ENCODE results near the gene LDLRAD3.

Gene LDLRAD3

GRCh38 chr11:35980686-35981390 lies 37.0 kb downstream of the LDLRAD3 start:
- TF ChIP-seq GATA3 (IDR thresholded peaks at IDR 0.05; ENCODE audit: low read depth, low read length) (no peak), GATA2 (IDR thresholded peaks at IDR 0.05; ENCODE audit: low read depth, low read length) (no peak)

DNA sequence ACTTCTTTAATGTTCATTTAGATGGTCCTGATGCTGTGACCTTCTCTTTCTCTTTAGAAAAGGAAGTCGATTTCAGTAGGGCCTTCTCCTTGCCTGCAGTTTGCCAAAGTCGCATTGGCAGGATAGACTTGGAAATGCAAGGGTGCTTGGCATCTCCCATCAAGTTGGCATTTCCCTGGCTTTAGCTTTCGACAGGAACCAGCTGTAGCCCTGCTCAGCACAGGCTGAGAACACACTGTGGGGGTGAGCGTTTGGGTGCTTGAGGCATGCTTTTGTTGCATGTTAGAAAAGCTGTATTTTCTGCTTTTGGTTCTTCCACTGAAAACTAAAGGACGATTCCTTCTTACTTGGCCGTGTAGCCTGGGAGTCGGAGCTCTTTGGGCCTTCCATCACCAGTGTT lies 37.7 kb downstream of the LDLRAD3 start:
- TF ChIP-seq GATA2 (IDR thresholded peaks at IDR 0.05; ENCODE audit: low read depth, low read length) (no peak), GATA3 (IDR thresholded peaks at IDR 0.05; ENCODE audit: low read depth, low read length) (no peak)

DNA sequence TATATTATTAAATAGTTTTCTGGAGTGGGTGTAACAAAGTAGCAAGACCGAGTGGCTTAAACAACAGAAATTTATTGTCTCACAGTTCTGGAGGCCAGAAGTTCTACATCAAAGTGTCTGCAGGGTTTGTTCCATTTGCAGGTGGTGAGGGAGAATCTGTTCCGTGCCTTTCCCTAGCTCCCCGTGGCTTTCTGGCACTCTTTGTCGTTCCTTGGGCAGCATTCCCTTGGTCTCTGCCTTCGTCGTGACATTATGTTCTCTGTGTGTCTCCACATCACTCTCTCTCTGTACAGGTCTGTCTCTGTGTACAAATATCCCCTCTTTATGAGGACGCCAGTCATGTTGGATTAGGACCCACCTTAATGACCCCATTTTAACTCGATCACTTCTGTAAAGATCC lies 38.2 kb downstream of the LDLRAD3 start:
- TF ChIP-seq GATA3 (IDR thresholded peaks at IDR 0.05; ENCODE audit: low read depth, low read length): no peak
- no peak for TF ChIP-seq GATA2 (IDR thresholded peaks at IDR 0.05; ENCODE audit: low read depth, low read length)

DNA sequence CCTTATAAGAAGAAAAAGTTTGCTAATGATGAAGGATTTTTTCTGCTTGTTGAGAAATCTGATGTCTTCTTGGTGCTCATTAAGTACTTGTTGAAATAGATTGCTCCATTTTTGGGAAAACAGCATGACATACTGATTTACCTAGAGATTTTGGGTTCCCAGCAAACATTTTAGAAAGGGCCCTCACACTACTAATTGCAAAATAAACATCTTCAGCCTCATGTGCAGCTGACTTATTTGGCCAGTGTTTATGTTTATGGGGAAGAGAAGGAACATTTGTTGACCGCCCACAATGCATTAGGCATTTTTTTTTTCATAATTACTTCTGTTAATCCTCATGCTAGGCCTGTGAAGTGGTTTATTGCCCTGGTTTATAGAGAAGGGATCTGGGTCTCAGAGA lies 40.1 kb downstream of the LDLRAD3 start:
- TF ChIP-seq GATA2 (IDR thresholded peaks at IDR 0.05; ENCODE audit: low read depth, low read length) (no peak), GATA3 (IDR thresholded peaks at IDR 0.05; ENCODE audit: low read depth, low read length) (no peak)

GRCh38 chr11:35986947-35987346 lies 43.1 kb downstream of the LDLRAD3 start:
- no peak for TF ChIP-seq GATA3 (IDR thresholded peaks at IDR 0.05; ENCODE audit: low read depth, low read length)
- no peak for TF ChIP-seq GATA2 (IDR thresholded peaks at IDR 0.05; ENCODE audit: low read depth, low read length)

GRCh38 chr11:35990170-35990569 lies 46.3 kb downstream of the LDLRAD3 start:
- TF ChIP-seq GATA2 (IDR thresholded peaks at IDR 0.05; ENCODE audit: low read depth, low read length): no peak
- TF ChIP-seq GATA3 (IDR thresholded peaks at IDR 0.05; ENCODE audit: low read depth, low read length): no peak

DNA sequence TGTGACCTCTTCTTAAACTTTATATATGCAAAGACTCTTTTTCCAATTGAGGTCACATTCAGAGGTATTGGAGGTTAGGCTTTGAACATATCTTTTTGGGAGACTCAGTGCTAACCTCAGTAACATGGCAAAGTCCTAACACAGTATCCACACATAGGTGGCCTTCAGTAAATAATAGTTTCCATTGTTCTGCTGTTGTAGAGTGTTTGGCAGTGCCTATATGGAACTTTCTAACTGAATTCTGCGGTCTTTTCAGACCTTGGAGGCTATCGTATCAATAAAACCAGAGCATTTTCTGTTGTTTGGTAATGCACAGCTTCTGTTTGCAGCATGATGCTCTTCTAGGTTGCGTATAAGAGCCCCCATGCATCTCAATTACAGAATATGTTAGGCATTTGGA lies 47.0 kb downstream of the LDLRAD3 start:
- TF ChIP-seq GATA3 (IDR thresholded peaks at IDR 0.05; ENCODE audit: low read depth, low read length) (no peak), GATA2 (IDR thresholded peaks at IDR 0.05; ENCODE audit: low read depth, low read length) (no peak)

- TF ChIP-seq GATA3 (IDR thresholded peaks at IDR 0.05; ENCODE audit: low read depth, low read length) (no peak), GATA2 (IDR thresholded peaks at IDR 0.05; ENCODE audit: low read depth, low read length) (no peak)
Observed at GRCh38 chr11:35992548-35992947, 48.7 kb downstream of the LDLRAD3 start.

DNA sequence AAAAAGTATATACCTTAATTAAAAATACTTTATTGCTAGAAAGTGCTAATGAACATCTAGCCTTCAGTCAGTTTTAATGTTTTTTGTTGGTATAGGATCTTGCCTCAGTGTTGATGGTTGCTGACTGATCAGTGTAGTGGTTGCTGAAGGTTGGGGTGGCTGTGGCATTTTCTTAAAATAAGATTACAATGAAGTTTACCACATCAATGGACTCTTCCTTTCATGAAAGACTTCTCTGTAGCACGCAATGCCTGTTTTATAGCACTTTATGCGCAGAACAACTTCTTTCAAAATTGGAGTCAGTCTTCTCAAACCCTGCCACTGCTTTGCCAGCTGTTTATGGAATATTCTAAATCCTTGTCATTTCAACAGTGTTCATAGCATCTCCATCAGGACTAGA lies 50.6 kb downstream of the LDLRAD3 start:
- TF ChIP-seq GATA3 (IDR thresholded peaks at IDR 0.05; ENCODE audit: low read depth, low read length): no peak
- TF ChIP-seq GATA2 (IDR thresholded peaks at IDR 0.05; ENCODE audit: low read depth, low read length): no peak

DNA sequence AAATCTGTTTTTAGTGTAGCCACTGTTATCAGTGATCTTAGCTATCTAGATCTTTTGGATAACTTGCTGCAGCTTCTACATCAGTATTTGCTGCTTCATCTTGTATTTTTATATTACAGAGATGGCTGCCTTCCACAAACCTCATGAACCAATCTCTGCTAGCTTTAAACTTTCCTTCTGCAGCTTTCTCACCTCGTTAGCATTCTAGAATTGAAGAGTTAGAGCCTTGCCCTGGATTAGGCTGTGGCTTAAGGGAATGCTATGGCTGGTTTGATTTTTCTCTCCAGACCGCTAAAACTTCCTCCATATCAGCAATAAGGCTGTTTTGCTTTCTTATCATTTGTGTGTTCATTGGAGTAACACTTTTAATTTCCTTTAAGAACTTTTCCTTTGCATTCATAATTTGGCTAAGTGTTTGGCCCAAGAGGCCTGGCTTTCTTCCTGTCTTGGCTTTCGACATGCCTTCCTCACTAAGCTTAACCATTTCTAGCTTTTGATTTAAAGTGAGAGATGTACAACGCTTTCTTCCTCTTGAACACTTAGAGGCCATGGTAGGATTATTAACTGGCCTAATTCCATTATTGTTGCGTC lies 51.9 kb downstream of the LDLRAD3 start:
- no peak for TF ChIP-seq GATA2 (IDR thresholded peaks at IDR 0.05; ENCODE audit: low read depth, low read length)
- no peak for TF ChIP-seq GATA3 (IDR thresholded peaks at IDR 0.05; ENCODE audit: low read depth, low read length)

DNA sequence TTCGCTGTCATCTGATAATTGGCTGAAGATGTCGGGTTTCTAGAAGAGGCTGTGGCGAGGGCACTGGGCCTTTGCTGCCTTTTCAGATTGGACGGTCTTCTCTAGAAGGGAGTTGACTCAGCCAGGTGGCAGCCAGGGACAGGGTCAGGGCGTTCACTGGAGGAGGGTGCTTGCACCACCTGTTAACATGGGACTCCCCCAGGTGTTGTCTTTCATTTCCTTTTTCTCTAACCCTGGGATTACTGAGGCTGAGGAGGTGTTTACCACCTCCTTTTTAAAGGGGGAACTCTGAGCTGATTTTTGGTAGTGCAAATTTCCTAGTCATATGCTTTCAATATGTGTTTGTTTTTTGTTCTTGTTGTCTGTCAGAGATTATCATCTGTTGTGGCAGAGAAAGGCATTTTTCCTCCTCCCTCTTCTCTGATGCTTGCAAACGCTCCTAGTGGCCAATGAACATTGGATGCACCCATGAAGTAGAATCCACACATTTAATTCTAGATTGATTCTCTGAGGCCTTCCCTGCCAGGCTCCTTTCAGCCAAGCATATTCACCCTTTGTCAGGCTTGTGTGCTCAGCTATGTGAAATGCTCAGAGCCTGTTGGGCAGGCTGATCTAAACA lies 54.1 kb downstream of the LDLRAD3 start:
- TF ChIP-seq GATA2 (IDR thresholded peaks at IDR 0.05; ENCODE audit: low read depth, low read length): no peak
- no peak for TF ChIP-seq GATA3 (IDR thresholded peaks at IDR 0.05; ENCODE audit: low read depth, low read length)

DNA sequence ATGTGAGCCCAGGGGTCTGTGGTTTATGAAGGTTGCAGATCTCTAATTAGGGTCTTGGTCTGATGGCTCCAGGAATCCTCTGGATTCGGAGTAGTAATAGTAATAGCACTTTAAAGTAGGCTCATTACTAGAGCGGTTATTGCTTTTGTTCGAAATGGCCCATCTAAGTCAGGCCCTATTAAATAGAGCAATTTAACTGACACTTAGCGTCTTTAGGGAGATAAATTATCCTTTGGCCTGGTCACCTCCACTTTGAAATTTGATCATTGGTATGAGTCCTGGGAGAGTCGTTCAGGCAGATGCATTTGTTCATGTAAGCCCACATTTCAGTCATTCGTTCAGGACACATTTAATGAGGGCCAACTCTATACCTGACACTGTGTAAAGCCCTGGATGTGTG lies 54.8 kb downstream of the LDLRAD3 start:
- TF ChIP-seq GATA2 (IDR thresholded peaks at IDR 0.05; ENCODE audit: low read depth, low read length): no peak
- no peak for TF ChIP-seq GATA3 (IDR thresholded peaks at IDR 0.05; ENCODE audit: low read depth, low read length)

GRCh38 chr11:36000616-36001190 lies 56.8 kb downstream of the LDLRAD3 start:
- TF ChIP-seq GATA3 (IDR thresholded peaks at IDR 0.05; ENCODE audit: low read depth, low read length) (no peak), GATA2 (IDR thresholded peaks at IDR 0.05; ENCODE audit: low read depth, low read length) (no peak)

DNA sequence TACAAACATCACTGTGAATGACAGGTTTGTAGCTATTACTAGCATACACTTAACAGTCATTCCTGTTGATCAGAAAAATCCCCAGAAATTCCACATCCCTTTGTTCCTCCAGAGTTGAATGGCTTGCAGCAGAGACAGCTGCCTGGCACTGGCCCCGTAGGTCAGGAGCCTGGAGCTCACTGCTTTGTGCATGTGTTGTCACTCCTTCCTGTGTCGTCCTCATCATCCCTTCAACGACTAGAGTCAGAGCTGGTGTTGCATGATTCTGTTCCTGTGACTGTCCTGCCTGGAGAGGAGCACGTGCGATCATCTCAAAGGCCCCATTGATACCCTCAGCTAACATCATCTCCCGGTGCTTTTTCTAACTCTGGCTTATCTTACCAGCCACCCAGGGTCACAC lies 58.3 kb downstream of the LDLRAD3 start:
- TF ChIP-seq GATA3 (IDR thresholded peaks at IDR 0.05; ENCODE audit: low read depth, low read length): no peak
- TF ChIP-seq GATA2 (IDR thresholded peaks at IDR 0.05; ENCODE audit: low read depth, low read length): no peak

DNA sequence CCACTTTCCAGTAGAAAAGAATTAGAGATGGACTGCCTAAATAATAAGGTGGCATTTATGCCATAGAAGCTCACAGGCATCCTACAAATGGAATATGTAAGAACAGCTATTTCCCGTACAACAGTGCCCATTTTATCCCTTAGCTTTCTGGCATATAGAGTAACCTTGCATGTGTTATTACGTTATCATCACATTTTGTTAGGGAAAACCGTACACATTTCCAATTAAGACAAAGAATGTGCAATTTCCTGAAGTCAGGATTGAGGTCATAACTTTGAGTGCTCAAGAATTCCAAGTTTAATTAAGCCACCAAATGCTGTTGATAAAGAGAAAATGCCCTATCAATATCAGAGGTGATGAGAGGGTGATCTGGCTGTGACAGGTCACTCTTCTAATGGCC lies 58.9 kb downstream of the LDLRAD3 start:
- TF ChIP-seq GATA3 (IDR thresholded peaks at IDR 0.05; ENCODE audit: low read depth, low read length): no peak
- no peak for TF ChIP-seq GATA2 (IDR thresholded peaks at IDR 0.05; ENCODE audit: low read depth, low read length)

Data from SH-SY5Y (cell line).